SW480 (cell line): ENCODE measurements around the gene PSMB11.
A peak's percentile ranks its signal among the peaks of the same experiment; 100 is the strongest.

ENCODE experiments used
- DNase-seq: peaks from one replicate; pipeline ENCODE4 v3.0.0-alpha.2; 2016; ENCODE audit warnings: low spot score

PSMB11 gene

GRCh38 chr14:23058654-23059504 is 16.9 kb downstream of the PSMB11 start:
- DNase-seq: no peak

DNA sequence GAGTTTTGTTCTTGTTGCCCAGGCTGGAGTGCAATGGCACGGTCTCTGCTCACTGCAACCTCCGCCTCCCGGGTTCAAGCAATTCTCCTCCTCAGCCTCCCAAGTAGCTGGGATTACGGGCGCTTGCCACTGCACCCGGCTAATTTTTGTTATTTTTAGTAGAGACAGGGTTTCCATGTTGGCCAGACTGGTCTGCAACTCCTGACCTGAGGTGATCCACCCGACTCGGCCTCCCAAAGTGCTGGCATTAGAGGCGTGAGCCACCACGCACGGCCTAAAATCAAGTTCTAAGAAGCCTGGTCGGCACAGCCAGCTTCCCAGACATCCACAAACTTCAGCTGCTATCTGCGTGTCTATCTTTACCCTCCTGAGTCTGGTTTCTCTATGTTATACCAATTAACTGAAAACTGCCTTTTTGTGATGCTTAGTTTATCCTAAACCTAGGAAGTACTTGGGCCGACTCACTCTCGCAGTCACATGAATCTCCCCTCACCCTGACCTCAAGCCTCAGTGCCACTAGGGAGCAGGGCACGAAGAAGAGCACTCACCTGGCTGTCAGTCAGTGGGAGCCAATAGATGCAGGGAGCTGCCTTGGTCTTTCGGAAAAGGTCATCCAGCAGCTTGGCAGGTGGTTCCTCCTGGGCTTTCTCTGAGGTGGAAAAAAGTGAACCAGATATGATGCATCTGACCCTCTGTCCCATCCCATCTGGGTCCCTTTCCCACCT is 18.7 kb downstream of the PSMB11 start:
- no peak for DNase-seq

- peak; percentile 60 for DNase-seq
These were observed 20.0 kb downstream of the PSMB11 start for GRCh38 chr14:23062002-23062401.

DNA sequence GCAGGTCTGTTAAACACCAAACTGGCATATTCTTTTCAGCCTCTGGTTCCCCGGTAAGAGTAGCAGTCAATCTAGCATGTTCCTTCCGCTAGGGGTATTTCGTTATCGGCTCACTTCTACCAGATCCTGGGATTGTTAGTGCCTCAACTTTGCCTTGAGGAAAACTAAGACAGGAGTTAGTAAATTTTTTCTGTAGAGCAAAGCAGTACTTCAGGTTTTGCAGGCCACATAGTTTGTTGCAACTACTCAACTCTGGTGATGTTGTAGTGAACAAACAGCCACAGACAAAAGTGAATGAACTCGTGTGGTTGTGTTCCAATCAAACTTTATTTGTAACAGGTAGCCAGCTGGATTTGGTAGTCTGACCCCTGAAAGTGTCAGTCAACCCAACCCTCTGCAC is 21.6 kb downstream of the PSMB11 start:
- DNase-seq: no peak

GRCh38 chr14:23066368-23066767 is 24.4 kb downstream of the PSMB11 start:
- DNase-seq: no peak

GRCh38 chr14:23066855-23067744 is 25.1 kb downstream of the PSMB11 start:
- DNase-seq: no peak

- no peak for DNase-seq
These were observed 26.1 kb downstream of the PSMB11 start for GRCh38 chr14:23067847-23068788.

DNA sequence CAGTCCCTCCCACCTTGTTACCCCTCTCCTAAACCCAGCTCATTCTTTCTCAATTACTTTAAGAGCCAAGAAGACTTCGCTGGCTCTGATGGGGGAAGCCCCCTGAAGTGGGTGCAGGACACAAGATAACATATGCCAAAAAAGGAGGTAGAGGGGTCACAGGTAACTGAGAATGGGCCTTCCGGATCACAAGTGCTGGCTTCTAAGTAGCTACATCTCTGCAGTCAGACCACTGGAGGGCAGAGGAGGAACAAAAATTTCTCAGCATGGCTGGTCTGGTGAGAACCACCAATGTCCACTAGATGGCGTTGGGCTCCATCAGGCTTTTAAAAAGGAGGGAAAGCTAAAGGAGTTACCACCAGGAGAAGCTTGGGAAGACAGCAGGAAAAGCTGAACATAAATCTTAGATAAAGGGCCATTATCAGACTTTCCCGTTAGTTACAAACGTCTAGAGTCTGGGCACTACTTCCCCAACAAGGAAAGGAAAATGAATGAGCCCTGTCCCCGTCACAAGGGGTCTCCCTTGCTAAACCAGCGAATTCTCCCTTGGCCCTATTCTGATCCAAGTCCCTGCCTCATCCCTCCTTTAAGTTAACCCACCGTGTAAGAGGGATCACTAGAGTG is 26.9 kb downstream of the PSMB11 start:
- DNase-seq: peak; percentile 82

GRCh38 chr14:23069413-23069806 is 27.4 kb downstream of the PSMB11 start:
- DNase-seq: no peak

DNA sequence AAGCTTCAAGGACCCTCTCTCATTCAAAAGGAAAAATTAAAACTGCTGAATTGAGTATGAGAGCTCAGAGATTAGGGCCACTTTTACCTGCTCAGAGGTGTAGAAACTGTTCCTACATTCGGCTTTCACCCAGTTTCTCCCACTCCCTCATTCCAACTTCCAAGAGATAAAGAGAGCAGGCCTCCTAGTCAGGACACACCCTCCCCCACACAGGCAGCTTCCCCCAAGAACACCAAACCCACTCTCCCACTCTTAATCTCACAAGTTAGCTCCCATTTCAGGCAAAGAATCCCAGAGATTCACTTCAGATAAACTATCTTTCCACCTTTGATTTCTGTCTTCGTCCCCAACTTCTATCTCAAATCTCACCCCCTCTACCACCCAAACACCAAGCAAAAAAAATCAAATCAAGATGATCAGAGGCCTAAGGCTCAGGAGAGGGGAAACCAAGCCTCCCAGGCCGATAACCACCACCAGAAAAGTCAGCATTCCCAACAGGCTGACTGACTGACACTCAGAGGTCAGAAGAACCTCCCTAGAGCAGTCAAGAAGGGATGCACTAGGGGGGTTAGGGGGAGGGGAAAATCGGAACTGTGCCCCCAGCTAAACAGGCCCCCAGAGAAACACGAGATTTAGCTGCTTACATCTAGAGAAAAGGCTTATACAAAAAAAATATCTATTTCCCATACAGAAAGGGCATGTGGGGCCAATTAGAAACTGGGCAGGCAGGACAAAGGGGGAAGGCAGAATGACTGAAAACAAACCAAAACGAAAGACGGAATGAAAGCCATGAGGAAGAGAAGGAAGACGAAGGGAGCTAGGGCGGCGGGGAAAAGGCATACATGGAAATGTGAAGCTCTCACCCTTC is 28.5 kb downstream of the PSMB11 start:
- DNase-seq: no peak

DNA sequence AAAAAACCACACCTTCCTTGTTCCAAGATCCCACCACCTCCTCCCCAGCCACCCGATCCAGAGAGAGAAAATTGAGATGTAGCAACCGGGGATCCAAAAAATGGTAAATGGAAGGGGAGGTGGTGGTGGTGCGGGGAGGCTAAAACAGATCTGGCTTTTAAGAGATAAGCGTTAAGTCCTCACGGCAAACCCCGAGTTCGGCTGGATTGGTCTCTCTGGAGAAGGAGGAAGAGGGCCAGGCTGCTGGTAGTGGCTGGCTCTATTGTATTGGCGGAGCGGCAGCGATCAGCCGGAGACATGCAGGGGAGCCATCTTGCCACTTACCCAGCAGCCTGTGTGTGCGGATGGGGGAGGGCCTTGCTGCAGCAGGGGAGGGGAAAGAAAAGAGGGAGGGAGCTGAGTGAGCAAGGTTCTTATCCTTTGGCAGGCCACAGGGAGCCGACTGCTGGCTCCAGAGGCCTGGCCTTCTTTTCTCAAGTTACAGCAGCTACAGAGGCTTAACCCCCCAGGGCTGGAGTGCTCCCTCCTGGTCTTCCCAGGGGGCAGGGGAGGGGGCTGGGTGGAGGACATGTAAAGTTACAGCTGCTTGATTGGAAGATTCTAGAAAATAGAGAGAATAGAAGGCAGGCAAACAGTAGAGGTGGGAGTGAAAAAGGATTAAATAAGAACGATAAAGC is 29.4 kb downstream of the PSMB11 start:
- DNase-seq: peak; percentile 86

DNA sequence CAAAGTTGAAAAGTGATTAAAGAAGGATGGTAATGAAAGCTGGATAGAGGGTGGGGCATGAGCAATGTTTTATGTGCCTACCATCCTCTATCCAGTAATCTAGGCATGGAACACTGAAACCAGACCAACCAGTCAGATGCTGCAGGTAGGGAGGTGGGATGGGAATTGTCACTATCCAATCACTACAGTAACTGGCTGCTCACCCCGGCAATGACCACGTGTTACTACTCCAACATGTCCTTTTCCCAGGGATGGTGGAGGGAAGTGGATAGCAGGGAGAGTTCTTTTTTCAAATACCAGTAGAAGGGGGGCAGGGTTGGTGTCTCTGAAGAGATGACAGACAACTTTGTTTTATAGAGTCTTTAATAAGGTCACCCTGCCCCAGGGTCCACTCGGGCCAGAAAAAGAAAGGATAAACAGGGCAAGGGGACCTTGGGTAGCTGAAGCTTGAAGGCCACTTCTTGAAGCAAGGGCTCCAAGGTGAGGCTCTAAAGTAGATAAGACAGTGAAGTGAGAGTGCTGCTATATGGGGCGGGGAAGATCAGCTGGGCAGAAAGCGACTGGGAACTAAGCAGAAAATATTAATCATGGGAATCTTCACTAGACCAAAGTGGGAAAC is 30.0 kb downstream of the PSMB11 start:
- peak; percentile 33 for DNase-seq

GRCh38 chr14:23074906-23075305 is 32.9 kb downstream of the PSMB11 start:
- DNase-seq: no peak

- DNase-seq: no peak
These were observed 34.9 kb downstream of the PSMB11 start for GRCh38 chr14:23076785-23077408.

GRCh38 chr14:23077962-23078361 is 36.0 kb downstream of the PSMB11 start:
- no peak for DNase-seq

DNA sequence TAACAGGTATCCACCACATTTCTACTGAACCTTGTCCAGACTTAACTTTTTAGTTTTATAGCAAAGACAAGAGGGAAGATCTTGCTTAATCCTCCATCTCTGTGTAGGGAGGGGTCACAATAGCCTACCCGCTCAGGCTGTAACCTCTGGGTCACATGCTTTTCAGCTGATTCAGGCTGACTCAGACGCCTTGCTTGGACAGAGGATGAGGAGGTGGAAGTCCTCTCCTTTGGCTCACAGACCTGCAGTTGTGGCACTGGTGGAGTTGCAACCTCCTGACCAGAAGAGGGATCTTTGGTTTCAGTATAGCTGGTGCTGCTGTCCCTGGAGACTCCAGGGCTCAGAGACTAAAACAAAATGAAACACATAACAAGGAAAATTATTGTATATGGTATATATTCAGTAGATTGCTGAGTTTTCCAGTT is 36.7 kb downstream of the PSMB11 start:
- peak; percentile 56 for DNase-seq

DNA sequence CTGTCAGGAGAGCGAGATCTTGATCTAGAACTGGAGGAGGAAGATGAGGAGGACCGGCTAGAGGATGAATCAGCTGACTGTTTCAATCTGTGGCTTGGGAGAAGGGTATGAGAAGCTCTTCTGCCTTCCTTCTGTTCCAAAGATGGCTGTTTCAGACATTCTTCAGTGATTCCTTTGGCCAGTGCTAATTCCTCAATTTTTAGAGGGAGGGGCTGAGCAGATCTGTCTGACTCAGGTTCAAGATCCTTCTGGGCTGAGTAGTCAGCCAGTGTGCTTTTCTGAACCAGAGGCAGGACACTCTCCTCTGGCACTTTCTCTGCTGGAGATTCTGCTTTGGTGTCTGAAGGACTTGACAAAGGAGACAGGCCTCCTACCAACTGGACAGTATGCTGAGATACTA is 37.7 kb downstream of the PSMB11 start:
- DNase-seq: no peak

GRCh38 chr14:23080474-23080873 is 38.5 kb downstream of the PSMB11 start:
- DNase-seq: no peak
